22Rv1 (cell line): ENCODE data around the gene ATF7IP2.

Source experiments
- ZFX ChIP-seq: fragments of 450-650 bp; IDR thresholded peaks from 2 replicates; pipeline ENCODE4 v1.6.1; 2017; ENCODE audit warnings: antibody characterized with exemption, borderline replicate concordance
- TF ChIP-seq, protein P1 (sequence below): fragments of 450-650 bp; IDR thresholded peaks from 2 replicates; pipeline ENCODE4 v1.5.1; 2017; ENCODE audit warnings: mild to moderate bottlenecking

- TF ChIP-seq, protein P1, sequence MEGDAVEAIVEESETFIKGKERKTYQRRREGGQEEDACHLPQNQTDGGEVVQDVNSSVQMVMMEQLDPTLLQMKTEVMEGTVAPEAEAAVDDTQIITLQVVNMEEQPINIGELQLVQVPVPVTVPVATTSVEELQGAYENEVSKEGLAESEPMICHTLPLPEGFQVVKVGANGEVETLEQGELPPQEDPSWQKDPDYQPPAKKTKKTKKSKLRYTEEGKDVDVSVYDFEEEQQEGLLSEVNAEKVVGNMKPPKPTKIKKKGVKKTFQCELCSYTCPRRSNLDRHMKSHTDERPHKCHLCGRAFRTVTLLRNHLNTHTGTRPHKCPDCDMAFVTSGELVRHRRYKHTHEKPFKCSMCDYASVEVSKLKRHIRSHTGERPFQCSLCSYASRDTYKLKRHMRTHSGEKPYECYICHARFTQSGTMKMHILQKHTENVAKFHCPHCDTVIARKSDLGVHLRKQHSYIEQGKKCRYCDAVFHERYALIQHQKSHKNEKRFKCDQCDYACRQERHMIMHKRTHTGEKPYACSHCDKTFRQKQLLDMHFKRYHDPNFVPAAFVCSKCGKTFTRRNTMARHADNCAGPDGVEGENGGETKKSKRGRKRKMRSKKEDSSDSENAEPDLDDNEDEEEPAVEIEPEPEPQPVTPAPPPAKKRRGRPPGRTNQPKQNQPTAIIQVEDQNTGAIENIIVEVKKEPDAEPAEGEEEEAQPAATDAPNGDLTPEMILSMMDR: no peak
- no peak for TF ChIP-seq ZFX
Observed at GRCh38 chr16:10530685-10531084, 144.8 kb downstream of the ATF7IP2 start.
